Measurements from ENCODE around the gene COPA.

COPA gene

GRCh38 chr1:160326418-160326817 lies 16.6 kb downstream of the COPA start:
- CTCF ChIA-PET, result interaction anchor here (1.2 to 1.3 kb wide), 2 partner anchors 24 to 35 kb away, joined by 3 to 5 read pairs; no protein-coding TSS in a partner anchor

GRCh38 chr1:160325252-160325651 lies 17.8 kb downstream of the COPA start:
- ChIA-PET CTCF (interaction anchor here (1.2 to 1.8 kb wide), 6 partner anchors 8 to 217 kb away, joined by 3 to 6 read pairs (median 4); no protein-coding TSS in a partner anchor), POLR2A (no interaction called here)

More at GRCh38 chr1:160326418-160326817, 16.6 kb downstream of the COPA start:
- POLR2A ChIA-PET, result interaction anchor here (1.2 kb wide), 1 partner anchor 35 kb away, joined by 4 read pairs; no protein-coding TSS in a partner anchor
- no peak for TF ChIP-seq CTCF (IDR thresholded peaks at IDR 0.05; ENCODE audit: control extremely low read depth, extremely low read depth, low read depth, missing control alignments)
- DNase-seq (ENCODE audit: extremely low spot score), result no peak

GRCh38 chr1:160322831-160323230 lies 20.2 kb downstream of the COPA start:
- ChIA-PET POLR2A (no interaction called here), CTCF (interaction anchor here (0.9 to 1.6 kb wide), 3 partner anchors 10 to 16 kb away, joined by 3 to 5 read pairs (median 4); no protein-coding TSS in a partner anchor)
- TF ChIP-seq CTCF (IDR thresholded peaks at IDR 0.05; ENCODE audit: control extremely low read depth, extremely low read depth, low read depth, missing control alignments), result no peak
- DNase-seq (ENCODE audit: extremely low spot score), result no peak

More at GRCh38 chr1:160325252-160325651, 17.8 kb downstream of the COPA start:
- no peak for TF ChIP-seq CTCF (IDR thresholded peaks at IDR 0.05; ENCODE audit: control extremely low read depth, extremely low read depth, low read depth, missing control alignments)
- DNase-seq (ENCODE audit: extremely low spot score), result no peak

GRCh38 chr1:160315359-160315758 lies 27.7 kb downstream of the COPA start:
- CTCF ChIA-PET, result interaction anchor here (1.0 to 1.4 kb wide), 3 partner anchors 12 to 96 kb away, joined by 3 to 7 read pairs (median 5); no protein-coding TSS in a partner anchor
- TF ChIP-seq CTCF (IDR thresholded peaks at IDR 0.05; ENCODE audit: control extremely low read depth, extremely low read depth, low read depth, missing control alignments), result no peak
- POLR2A ChIA-PET, result no interaction called here
- DNase-seq (ENCODE audit: extremely low spot score), result no peak

GRCh38 chr1:160309571-160309970 lies 33.5 kb downstream of the COPA start:
- CTCF ChIA-PET, result no interaction called here
- POLR2A ChIA-PET, result no interaction called here
- no peak for DNase-seq (ENCODE audit: extremely low spot score)
- TF ChIP-seq CTCF (IDR thresholded peaks at IDR 0.05; ENCODE audit: control extremely low read depth, extremely low read depth, low read depth, missing control alignments), result no peak

- no peak for TF ChIP-seq CTCF (IDR thresholded peaks at IDR 0.05; ENCODE audit: control extremely low read depth, extremely low read depth, low read depth, missing control alignments)
- CTCF ChIA-PET, result interaction anchor here (4.0 kb wide), 1 partner anchor 18 kb away, joined by 30 read pairs; no protein-coding TSS in a partner anchor
- POLR2A ChIA-PET, result no interaction called here
- DNase-seq (ENCODE audit: extremely low spot score), result no peak
Observed at GRCh38 chr1:160309185-160309557, 33.9 kb downstream of the COPA start.
